HG02852 (cell line): ENCODE measurements around the gene PALLD.

Source experiments
- ATAC-seq: cut with Tn5 transposase; IDR thresholded peaks from one replicate; pipeline ENCODE4 v1.9.1; 2021; ENCODE audit warnings: mild to moderate bottlenecking, moderate library complexity; ENCODE audit not compliant: unreplicated experiment

Gene PALLD

GRCh38 chr4:168618577-168619265 lies 121.9 kb downstream of the PALLD start:
- ATAC-seq: no peak

GRCh38 chr4:168619266-168619631 lies 122.4 kb downstream of the PALLD start:
- no peak for ATAC-seq

DNA sequence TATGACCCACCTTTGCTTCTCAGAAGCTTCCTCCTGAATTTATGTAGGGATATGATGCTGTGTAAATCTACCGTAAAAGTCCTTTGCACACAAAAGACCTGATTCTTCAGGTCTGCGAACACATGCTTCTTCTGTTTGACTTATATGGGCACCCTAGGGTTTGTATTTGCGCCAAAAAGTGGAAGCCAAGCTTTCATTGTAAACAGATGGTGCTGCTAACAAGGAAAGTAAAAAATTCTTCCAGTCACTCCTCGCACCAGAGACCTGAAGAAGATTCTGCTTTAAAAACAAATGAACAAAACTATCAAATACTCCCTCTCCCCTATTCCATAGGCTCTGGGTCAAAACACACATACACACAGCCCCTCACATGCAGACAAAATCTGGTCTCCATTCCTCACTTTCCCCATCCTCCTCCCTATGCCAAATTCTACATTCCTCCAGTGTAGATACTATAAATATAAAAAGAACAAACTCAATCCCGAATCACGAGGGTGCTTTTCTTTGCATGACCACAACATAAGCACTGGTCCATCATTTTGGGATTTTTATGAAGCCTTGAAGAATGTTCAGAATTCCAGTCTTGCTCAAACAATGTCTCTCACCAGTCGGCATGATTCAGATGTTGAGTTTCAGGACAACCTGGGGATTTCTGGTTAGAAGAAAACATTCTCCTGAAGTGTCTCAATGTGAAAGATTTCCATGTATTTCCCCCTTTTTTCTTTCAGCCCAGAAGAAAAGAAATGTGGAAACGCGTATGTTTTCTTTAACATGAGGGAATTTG lies 125.1 kb downstream of the PALLD start:
- no peak for ATAC-seq

GRCh38 chr4:168622600-168622999 lies 125.7 kb downstream of the PALLD start:
- no peak for ATAC-seq

- no peak for ATAC-seq
Measured at GRCh38 chr4:168623011-168623410, 126.2 kb downstream of the PALLD start.

DNA sequence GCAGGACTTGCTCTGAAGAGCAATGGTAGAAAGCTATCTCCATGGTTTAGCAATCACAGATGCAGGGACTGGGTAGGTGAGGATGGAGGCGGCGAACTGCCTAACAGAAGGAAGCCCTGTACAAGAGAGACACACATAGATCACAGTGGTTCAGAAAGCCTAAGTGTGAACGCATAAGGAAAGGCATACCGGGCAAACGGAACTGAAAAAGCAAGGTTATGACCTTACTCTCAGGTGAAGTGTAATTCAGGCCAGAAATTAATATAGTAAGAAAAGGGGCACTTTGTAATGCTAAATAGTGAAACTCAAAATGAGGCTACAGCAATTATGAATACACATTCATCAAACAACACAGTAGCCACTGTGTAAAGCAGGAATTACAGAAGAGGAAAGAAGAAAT lies 126.6 kb downstream of the PALLD start:
- no peak for ATAC-seq

DNA sequence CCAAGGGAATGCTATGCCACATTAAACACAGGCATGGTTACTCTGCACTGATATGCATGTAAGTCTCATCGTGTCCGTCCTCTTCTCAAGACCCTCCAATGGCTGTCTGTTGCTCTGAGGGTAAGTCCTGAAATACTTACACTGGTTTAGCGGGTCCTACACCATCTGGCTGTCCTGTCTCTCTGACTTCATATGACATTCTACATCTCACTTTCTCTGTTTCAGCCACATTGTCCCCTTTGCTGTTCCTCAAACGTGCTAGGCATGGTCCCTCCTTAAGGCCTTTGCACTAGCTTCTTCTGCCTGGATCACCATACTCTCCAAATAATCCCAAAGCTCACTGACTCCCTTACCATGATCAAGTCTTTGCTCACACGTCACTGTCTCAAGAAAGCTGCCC lies 131.4 kb downstream of the PALLD start:
- no peak for ATAC-seq

DNA sequence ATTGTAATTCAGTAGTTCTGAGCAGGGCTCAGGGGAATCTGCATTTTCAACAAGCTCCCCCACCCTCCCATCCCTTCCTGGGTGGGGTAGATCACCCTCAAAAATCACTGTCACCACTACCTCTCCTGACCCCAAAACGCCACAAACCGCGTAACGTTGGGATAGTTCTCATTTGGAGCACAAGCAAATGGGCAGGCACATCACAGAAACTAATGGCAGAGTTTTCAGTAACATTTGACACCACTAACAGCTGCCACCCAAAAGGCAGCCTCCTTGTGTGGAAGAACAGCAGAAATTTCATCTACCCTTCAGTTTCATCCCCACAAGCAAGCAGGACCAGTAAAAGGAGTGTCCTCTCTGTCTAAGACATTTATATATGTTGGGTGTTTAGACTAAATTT lies 132.7 kb downstream of the PALLD start:
- no peak for ATAC-seq

- ATAC-seq: no peak
Measured at GRCh38 chr4:168630445-168631187, 133.8 kb downstream of the PALLD start.

- ATAC-seq: no peak
Measured at GRCh38 chr4:168631241-168632162, 134.7 kb downstream of the PALLD start.

DNA sequence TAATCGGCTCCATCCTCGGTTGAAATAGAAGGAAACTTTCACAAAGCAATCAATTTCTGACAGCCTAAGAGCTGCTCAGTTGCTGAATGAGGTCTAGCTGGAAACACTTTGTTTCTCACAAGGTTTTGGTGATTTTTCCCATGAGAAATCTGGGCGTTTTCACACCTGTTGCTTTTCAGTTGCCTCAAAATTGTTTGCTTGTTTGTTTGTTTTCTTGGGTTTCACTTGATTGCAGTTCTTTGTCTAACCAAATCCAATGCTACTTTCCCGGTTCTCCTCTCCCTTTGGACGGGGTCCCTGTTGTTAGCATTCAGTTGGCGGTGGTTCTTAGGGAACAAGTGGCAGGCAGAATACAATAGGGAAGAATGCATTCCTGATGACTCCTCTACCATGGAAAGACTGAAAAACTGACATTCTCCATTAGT lies 135.5 kb downstream of the PALLD start:
- no peak for ATAC-seq

GRCh38 chr4:168633064-168633463 lies 136.2 kb downstream of the PALLD start:
- no peak for ATAC-seq

- no peak for ATAC-seq
Measured at GRCh38 chr4:168633496-168633895, 136.6 kb downstream of the PALLD start.

DNA sequence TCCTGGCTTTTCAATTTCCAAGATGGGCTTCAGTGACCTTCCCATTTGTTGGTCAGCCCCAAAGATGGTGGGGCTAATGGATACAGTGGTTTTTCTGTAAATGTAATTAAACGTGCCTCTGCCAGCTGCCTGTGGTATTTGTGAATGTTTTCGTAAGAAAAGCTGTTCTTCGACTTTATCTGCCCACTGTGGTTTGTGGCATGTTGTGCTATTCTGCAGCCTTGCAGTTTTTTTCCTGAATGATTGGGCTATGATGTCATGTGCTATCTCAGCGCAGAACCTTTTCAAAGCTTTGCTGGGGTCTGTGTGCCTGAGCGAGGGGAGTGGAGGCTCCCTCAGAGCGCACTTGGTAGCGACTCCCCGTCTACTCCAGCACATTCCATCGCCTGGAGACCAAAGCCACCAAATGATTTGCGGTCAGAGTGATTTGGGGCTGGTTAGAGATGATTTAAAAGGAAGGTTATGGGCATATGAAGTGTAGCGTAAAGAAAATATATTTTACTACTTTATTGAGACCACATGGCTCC lies 137.5 kb downstream of the PALLD start:
- no peak for ATAC-seq

- no peak for ATAC-seq
Measured at GRCh38 chr4:168636040-168636439, 139.2 kb downstream of the PALLD start.

GRCh38 chr4:168636506-168637196 lies 139.8 kb downstream of the PALLD start:
- no peak for ATAC-seq

- no peak for ATAC-seq
Measured at GRCh38 chr4:168637872-168638756, 141.3 kb downstream of the PALLD start.

GRCh38 chr4:168639914-168640313 lies 143.1 kb downstream of the PALLD start:
- no peak for ATAC-seq

DNA sequence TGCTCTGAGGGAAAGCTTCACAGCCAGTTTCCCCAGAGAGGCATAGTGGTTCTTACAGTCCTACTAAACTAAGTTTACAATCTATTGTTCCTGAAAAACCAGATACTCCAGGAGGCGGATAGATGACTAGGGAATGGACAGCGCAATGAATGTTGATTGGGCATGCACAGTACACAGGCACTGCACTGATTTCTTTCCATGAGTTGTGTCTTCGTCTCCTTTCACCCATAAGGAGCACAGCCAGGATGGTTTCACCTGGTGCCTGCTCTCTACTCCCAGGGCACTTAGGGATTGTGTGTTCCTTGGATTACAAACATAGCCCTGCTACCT lies 144.9 kb downstream of the PALLD start:
- no peak for ATAC-seq
